SK-N-SH (cell line): ENCODE results near the gene STKLD1. TPM values are rescaled to one million over a fixed set of nuclear protein-coding genes. Genes with fewer than 3 reads are reported as not detected.

Experiments
- CTCF ChIA-PET: fragments of 300-600, 350-600 bp; formaldehyde crosslinking; extraction: SDS; loops from one replicate; lab custom pipeline; 2021; lab: Yijun Ruan, JAX
- POLR2A ChIA-PET: fragments of 350-600 bp; sonication (Branson Sonifier 250); formaldehyde crosslinking; extraction: SDS; loops from one replicate; lab custom pipeline; 2020; ENCODE audit warnings: antibody characterized with exemption, inconsistent platforms; lab: Yijun Ruan, JAX
- DNase-seq: peaks from one replicate; pipeline ENCODE4 v3.0.0; 2012
- H2AFZ ChIP-seq: fragments of 200-600 bp; sonication (generic); 2 replicates; pipeline ENCODE4 v1.8.1; 2016; ENCODE audit warnings: antibody characterized with exemption, mild to moderate bottlenecking, low read depth
- H3F3A ChIP-seq: fragments of 200-600 bp; sonication (generic); replicated peaks from 2 replicates; pipeline ENCODE3; 2016; ENCODE audit warnings: antibody characterized with exemption, mild to moderate bottlenecking; ENCODE audit not compliant: insufficient read depth
- H3K27ac ChIP-seq, 2 experiments: fragments of 200-500 bp in 1 of 2; fragments of 200-600 bp in 1 of 2; sonication (Bioruptor generic) in 1 of 2; sonication (generic), shearing (Covaris generic) in 1 of 2; 2 replicates each; pipeline versions ENCODE4 v1.5.1 to v1.6.1; 2014 to 2016; ENCODE audit warnings: low read depth in 2 of 2, inconsistent platforms in 1 of 2, low read length in 1 of 2, mild to moderate bottlenecking in 1 of 2, mixed read lengths in 1 of 2
- H3K27me3 ChIP-seq: fragments of 200-600 bp; sonication (generic), shearing (Covaris generic); 2 replicates; pipeline ENCODE4 v1.6.1; 2016; ENCODE audit warnings: mixed run types; ENCODE audit not compliant: insufficient read depth
- H3K36me3 ChIP-seq, 2 experiments: fragments of 200-500 bp in 1 of 2; fragments of 200-600 bp in 1 of 2; sonication (Bioruptor generic) in 1 of 2; sonication (generic) in 1 of 2; replicated peaks in 1 of 2; 2 replicates each; pipeline versions ENCODE3 to v1.5.1; 2014 to 2016; ENCODE audit warnings: low read length in 1 of 2, mild to moderate bottlenecking in 1 of 2; ENCODE audit not compliant: insufficient read depth in 2 of 2, control insufficient read depth in 1 of 2
- H3K4me1 ChIP-seq, 2 experiments: fragments of 200-500 bp in 1 of 2; fragments of 200-600 bp in 1 of 2; sonication (Bioruptor generic) in 1 of 2; sonication (generic), shearing (Covaris generic) in 1 of 2; 2 replicates each; pipeline versions ENCODE4 v1.5.1 to v1.6.1; 2014 to 2016; ENCODE audit warnings: low read depth in 1 of 2, low read length in 1 of 2, mixed run types in 1 of 2; ENCODE audit not compliant: insufficient read depth in 2 of 2, control insufficient read depth in 1 of 2
- H3K4me2 ChIP-seq: fragments of 200-600 bp; sonication (generic), shearing (Covaris generic); 2 replicates; pipeline ENCODE4 v1.6.1; 2017; ENCODE audit warnings: mixed run types
- H3K4me3 ChIP-seq, 2 experiments: fragments of 200-500 bp in 1 of 2; fragments of 200-600 bp in 1 of 2; sonication (Bioruptor generic) in 1 of 2; sonication (generic), shearing (Covaris generic) in 1 of 2; 2 replicates each; pipeline versions ENCODE4 v1.5.1 to v1.8.1; 2014 to 2016; ENCODE audit warnings: low read depth in 2 of 2, inconsistent platforms in 1 of 2, low read length in 1 of 2, mild to moderate bottlenecking in 1 of 2, mixed read lengths in 1 of 2, moderate library complexity in 1 of 2
- H3K79me2 ChIP-seq: fragments of 200-600 bp; sonication (generic); 2 replicates; pipeline ENCODE4 v1.8.1; 2017; ENCODE audit warnings: mild to moderate bottlenecking; ENCODE audit not compliant: insufficient read depth
- H3K9ac ChIP-seq: fragments of 200-600 bp; sonication (generic); 2 replicates; pipeline ENCODE4 v1.6.1; 2017; ENCODE audit warnings: mixed run types
- H3K9me2 ChIP-seq: fragments of 200-600 bp; sonication (generic); 2 replicates; pipeline ENCODE4 v1.6.1; 2017; ENCODE audit warnings: mixed run types
- H3K9me3 ChIP-seq: fragments of 200-600 bp; sonication (generic); 2 replicates; pipeline ENCODE4 v1.6.1; 2017; ENCODE audit warnings: mixed run types, mild to moderate bottlenecking, moderate library complexity
- H4K20me1 ChIP-seq: fragments of 200-600 bp; sonication (generic); 2 replicates; pipeline ENCODE4 v1.6.1; 2017; ENCODE audit warnings: mild to moderate bottlenecking, mixed run types; ENCODE audit not compliant: insufficient read depth
- CHD2 ChIP-seq: fragments of 150-350 bp; IDR thresholded peaks from 2 replicates; pipeline ENCODE4 v1.6.1; 2018; ENCODE audit warnings: low read length; ENCODE audit not compliant: partially characterized antibody
- ELF1 ChIP-seq: IDR thresholded peaks from 2 replicates; pipeline ENCODE4 v1.4.0; 2012
- EP300 ChIP-seq, 2 experiments: IDR thresholded peaks; 2 replicates each; pipeline versions ENCODE4 v1.4.0 to v1.6.1; 2012; ENCODE audit warnings: borderline replicate concordance in 1 of 2, low read depth in 1 of 2, low read length in 1 of 2
- FOSL2 ChIP-seq: IDR thresholded peaks from 2 replicates; pipeline ENCODE4 v1.4.0; 2012; ENCODE audit warnings: low read depth, mild to moderate bottlenecking, moderate library complexity, borderline replicate concordance
- GATA2 ChIP-seq: sonication (generic); formaldehyde crosslinking; IDR thresholded peaks from 2 replicates; pipeline ENCODE4 v1.5.0; 2020; ENCODE audit warnings: mild to moderate bottlenecking, missing genetic modification reagents
- IRF3 ChIP-seq: fragments of 150-350 bp; IDR thresholded peaks from 2 replicates; pipeline ENCODE4 v1.6.1; 2016; ENCODE audit warnings: mild to moderate bottlenecking, low read depth, low read length
- MAX ChIP-seq: IDR thresholded peaks from 2 replicates; pipeline ENCODE4 v1.4.0; 2012; ENCODE audit warnings: low read depth
- MEF2A ChIP-seq: IDR thresholded peaks from 2 replicates; pipeline ENCODE4 v1.4.0; 2012; ENCODE audit warnings: low read depth, borderline replicate concordance
- MXI1 ChIP-seq: IDR thresholded peaks from 2 replicates; pipeline ENCODE4 v1.6.1; 2012; ENCODE audit warnings: mild to moderate bottlenecking, low read depth, low read length, improper control_type of control experiment
- NFIC ChIP-seq: IDR thresholded peaks from 2 replicates; pipeline ENCODE4 v1.4.0; 2012; ENCODE audit warnings: borderline replicate concordance
- NRF1 ChIP-seq: IDR thresholded peaks from 2 replicates; pipeline ENCODE4 v1.6.1; 2012; ENCODE audit warnings: low read depth, mild to moderate bottlenecking, low read length
- RAD21 ChIP-seq: IDR thresholded peaks from 2 replicates; pipeline ENCODE4 v1.6.1; 2012; ENCODE audit warnings: mild to moderate bottlenecking, low read length
- RFX5 ChIP-seq: IDR thresholded peaks from 2 replicates; pipeline ENCODE4 v1.6.1; 2012; ENCODE audit warnings: mild to moderate bottlenecking, improper control_type of control experiment, low read length
- RXRA ChIP-seq: IDR thresholded peaks from 2 replicates; pipeline ENCODE4 v1.4.0; 2012; ENCODE audit warnings: low read depth, mild to moderate bottlenecking, borderline replicate concordance
- SIN3A ChIP-seq: IDR thresholded peaks from 2 replicates; pipeline ENCODE4 v1.6.1; 2012; ENCODE audit warnings: low read depth, mild to moderate bottlenecking, low read length, moderate library complexity, borderline replicate concordance
- TAF1 ChIP-seq: IDR thresholded peaks from 2 replicates; pipeline ENCODE4 v1.6.1; 2012; ENCODE audit warnings: low read depth, mild to moderate bottlenecking, low read length, moderate library complexity, borderline replicate concordance
- ZBTB33 ChIP-seq: IDR thresholded peaks from 2 replicates; pipeline ENCODE4 v1.4.0; 2012; ENCODE audit warnings: low read depth, borderline replicate concordance
- WGBS: methylation state at CpG from one replicate; pipeline ENCODE4 v1.1.6; 2017; ENCODE audit warnings: low lambda C conversion rate; 5-methylcytosine and 5-hydroxymethylcytosine counted together
- polyA plus RNA-seq, 3 experiments: library from polyadenylated mRNA; depleted of rRNA; stranded (reverse); fragments of >200 nt; gene quantifications; 2 replicates each; pipeline ENCODE4 v1.2.3, GENCODE V29; 2012

The STKLD1 gene
- polyA plus RNA-seq, 1 of the 3 experiments (the other 2 are of a cell fraction), result 2.3 TPM

- H3K4me1 ChIP-seq, result no peaks in the 10 kb centered on the region
- CTCF ChIA-PET, result interaction anchor here (1.2 to 1.3 kb wide), 2 partner anchors 100 to 102 kb away, joined by 4 to 6 read pairs; no protein-coding TSS in a partner anchor
These were observed 8.7 kb downstream of the STKLD1 start for GRCh38 chr9:133384736-133385321.

More at GRCh38 chr9:133384736-133385321, 8.7 kb downstream of the STKLD1 start:
- H3K27me3 ChIP-seq, result no peaks in the 10 kb centered on the region
- no peaks in the 10 kb centered on the region for H3F3A ChIP-seq
- H3K9me3 ChIP-seq, result no peaks in the 10 kb centered on the region
- H3K9me2 ChIP-seq, result no peaks in the 10 kb centered on the region
- TF ChIP-seq NFIC, result no peak
- TF ChIP-seq MXI1, result no peak
- TF ChIP-seq RXRA, result no peak
- no peak for TF ChIP-seq SIN3A
- no peak for TF ChIP-seq EP300 (IDR thresholded peaks at IDR 0.05; ENCODE audit: borderline replicate concordance in 1 of 2, low read depth in 1 of 2, low read length in 1 of 2)
- no peak for TF ChIP-seq TAF1
- TF ChIP-seq RFX5, result no peak
- no peak for TF ChIP-seq GATA2 (CRISPR knock-in tag)
- TF ChIP-seq NRF1, result no peak
- no peak for TF ChIP-seq IRF3
- TF ChIP-seq RAD21, result no peak
- TF ChIP-seq MEF2A, result no peak
- TF ChIP-seq CHD2, result no peak
- no peak for TF ChIP-seq ZBTB33
- TF ChIP-seq MAX, result no peak
- TF ChIP-seq FOSL2, result no peak
- no peak for TF ChIP-seq ELF1
- no peaks in the 10 kb centered on the region for H3K36me3 ChIP-seq
- H3K4me2 ChIP-seq, result no peak overlapping the region
- H3K9ac ChIP-seq, result no peak overlapping the region
- DNase-seq, result no peak
- H3K79me2 ChIP-seq, result no peaks in the 10 kb centered on the region
- no peak overlapping the region for H2AFZ ChIP-seq
- H4K20me1 ChIP-seq, result no peaks in the 10 kb centered on the region
- no peak overlapping the region for H3K4me3 ChIP-seq
- H3K27ac ChIP-seq, result no peak overlapping the region
- WGBS, result 81% methylated on average over 13 of the region's 17 CpGs
- POLR2A ChIA-PET, result no interaction called here
